Activated CD8-positive, alpha-beta T cell treated with anti-CD3 and anti-CD28 coated beads for 36 hours (primary cell): ENCODE results near the gene GPR152. TPM values are rescaled to one million over a fixed set of nuclear protein-coding genes. Genes with fewer than 3 reads are reported as not detected.
"Not testable (repeated sequence)": the region's sequence is repeated elsewhere in the genome, so short reads cannot be mapped to it uniquely, and the experiment has no call there.

ENCODE experiments used
- ATAC-seq: fragments of 200-7000 bp; cut with Tn5 transposase; one replicate; pipeline ENCODE4 v1.10.0; 2021; ENCODE audit warnings: mild to moderate bottlenecking, moderate library complexity
- CTCF ChIA-PET: fragments of 350-600 bp; sonication (Branson Sonifier 250); formaldehyde crosslinking; loops from one replicate; lab custom pipeline; 2021; ENCODE audit warnings: antibody characterized with exemption; lab: Charles Lee
- POLR2A ChIA-PET: fragments of 350-600 bp; sonication (Branson Sonifier 250); formaldehyde crosslinking; loops from one replicate; lab custom pipeline; 2021; ENCODE audit warnings: antibody characterized with exemption; lab: Charles Lee
- DNase-seq: peaks from one replicate; pipeline ENCODE4 v3.0.0-alpha.2; 2020
- H3K27ac Mint-ChIP-seq: one replicate; pipeline ENCODE4 v1.8.0; 2021; ENCODE audit warnings: mild to moderate bottlenecking, mixed read lengths
- H3K27me3 Mint-ChIP-seq: one replicate; pipeline ENCODE4 v1.8.0; 2021; ENCODE audit warnings: mixed read lengths
- H3K36me3 Mint-ChIP-seq: one replicate; pipeline ENCODE4 v1.8.0; 2021; ENCODE audit warnings: low read depth, mixed read lengths
- H3K4me1 Mint-ChIP-seq: one replicate; pipeline ENCODE4 v1.8.0; 2021; ENCODE audit warnings: low read depth, mixed read lengths
- H3K4me3 Mint-ChIP-seq: one replicate; pipeline ENCODE4 v1.8.0; 2021; ENCODE audit warnings: mild to moderate bottlenecking, moderate library complexity, mixed read lengths
- H3K9me3 Mint-ChIP-seq: one replicate; pipeline ENCODE4 v1.8.0; 2021; ENCODE audit warnings: mixed read lengths
- CTCF ChIP-seq: fragments of 200-600 bp; IDR thresholded peaks from one replicate; pipeline ENCODE4 v1.8.0; 2022; ENCODE audit warnings: antibody characterized with exemption, mild to moderate bottlenecking
- intact Hi-C: fragments of 100-400 bp; cut with micrococcal nuclease; formaldehyde crosslinking; loops from one replicate; pipeline ENCODE4 v1.10.0; 2022
- total RNA-seq, 2 experiments: library from RNA; stranded (reverse); gene quantifications; one replicate each; pipeline ENCODE4 v1.2.3, GENCODE V29; 2021

GPR152 gene
- total RNA-seq, 2 experiments from 2014 or later, result not detected

GRCh38 chr11:67483831-67484665 is 31.5 kb upstream of the GPR152 start:
- H3K36me3 Mint-ChIP-seq, result peaks cover 46% of the 10 kb centered on the region
- CTCF ChIA-PET, result interaction anchor here (1.0 to 2.1 kb wide), 3 partner anchors 12 to 80 kb away, joined by 3 to 6 read pairs (median 5); partner anchors contain the start of gene TBC1D10C

GRCh38 chr11:67482827-67483798 is 30.6 kb upstream of the GPR152 start, which contains the start of gene AIP:
AIP (plus strand) TSS chr11:67483026; CDS start chr11:67483159, 133 bp downstream.
- Mint-ChIP-seq H3K9me3 (no peaks in the 10 kb centered on the region), H3K4me1 (peaks cover 31% of the 10 kb centered on the region), H3K27me3 (no peaks in the 10 kb centered on the region), H3K36me3 (peaks cover 38% of the 10 kb centered on the region), H3K27ac (peak within 1 kb of the TSS; percentile 97), H3K4me3 (peak within 1 kb of the TSS; percentile 79)
- DNase-seq, result peak; percentile 99
- intact Hi-C loops, result loop anchor here (5.0 to 10.0 kb wide), 2 partner anchors 46 to 78 kb away; partner anchors contain the start of genes PPP1CA, PTPRCAP and TBC1D10C
- no peak for TF ChIP-seq CTCF
- peak; percentile 68 for ATAC-seq
- CTCF ChIA-PET, result interaction anchor here (0.7 to 2.1 kb wide), 6 partner anchors 11 to 132 kb away, joined by 3 to 6 read pairs (median 3); partner anchors contain the start of gene PTPRCAP
- POLR2A ChIA-PET, result interaction anchor here (0.6 to 10.7 kb wide), 16 partner anchors 12 to 205 kb away, joined by 3 to 108 read pairs (median 5); partner anchors contain the start of genes CDK2AP2, PITPNM1, PTPRCAP and TMEM134

More at GRCh38 chr11:67483831-67484665, 31.5 kb upstream of the GPR152 start:
- ATAC-seq, result peak; percentile 18
- no peak for TF ChIP-seq CTCF
- H3K27ac Mint-ChIP-seq, result peak overlapping the region; percentile 97
- POLR2A ChIA-PET, result interaction anchor here (0.5 to 10.7 kb wide), 26 partner anchors 9 to 212 kb away, joined by 3 to 108 read pairs (median 5); partner anchors contain the start of genes CDK2AP2, CORO1B, GSTP1 and PITPNM1
- H3K4me1 Mint-ChIP-seq, result peaks cover 41% of the 10 kb centered on the region
- intact Hi-C loops, result loop anchor here (1.0 to 10.0 kb wide), 3 partner anchors 22 to 79 kb away; partner anchors contain the start of genes PPP1CA, PTPRCAP and TBC1D10C
- DNase-seq, result peak; percentile 81
- peak overlapping the region; percentile 79 for H3K4me3 Mint-ChIP-seq
- no peaks in the 10 kb centered on the region for H3K27me3 Mint-ChIP-seq
- H3K9me3 Mint-ChIP-seq, result no peaks in the 10 kb centered on the region

- intact Hi-C loops, result loop anchor here (5.0 to 10.0 kb wide), 2 partner anchors 45 to 78 kb away; partner anchors contain the start of genes PPP1CA, PTPRCAP and TBC1D10C
- Mint-ChIP-seq H3K9me3 (no peaks in the 10 kb centered on the region), H3K4me3 (peak overlapping the region; percentile 79), H3K4me1 (peaks cover 24% of the 10 kb centered on the region), H3K36me3 (peaks cover 30% of the 10 kb centered on the region), H3K27me3 (no peaks in the 10 kb centered on the region), H3K27ac (peak overlapping the region; percentile 97)
- ATAC-seq (no peak), DNase-seq (no peak)
- ChIA-PET CTCF (interaction anchor here (0.7 to 2.1 kb wide), 6 partner anchors 10 to 131 kb away, joined by 3 to 6 read pairs (median 3); partner anchors contain the start of genes PTPRCAP and TMEM134), POLR2A (interaction anchor here (0.6 to 8.0 kb wide), 10 partner anchors 13 to 82 kb away, joined by 3 to 81 read pairs (median 5); partner anchors contain the start of genes CDK2AP2, PTPRCAP and TMEM134)
- no peak for TF ChIP-seq CTCF
Observed at GRCh38 chr11:67482275-67482826, 29.8 kb upstream of the GPR152 start.

GRCh38 chr11:67477344-67478050 is 25.0 kb upstream of the GPR152 start:
- H3K27ac Mint-ChIP-seq, H3K27me3 Mint-ChIP-seq, H3K4me3 Mint-ChIP-seq, DNase-seq, H3K36me3 Mint-ChIP-seq, intact Hi-C loops, ATAC-seq, H3K4me1 Mint-ChIP-seq, H3K9me3 Mint-ChIP-seq: not testable (repeated sequence)
- ChIA-PET POLR2A (interaction anchor here (1.1 kb wide), 1 partner anchor 13 kb away, joined by 3 read pairs; no protein-coding TSS in a partner anchor), CTCF (interaction anchor here (1.1 kb wide), 1 partner anchor 95 kb away, joined by 3 read pairs; no protein-coding TSS in a partner anchor)

GRCh38 chr11:67476692-67477091 is 24.2 kb upstream of the GPR152 start:
- POLR2A ChIA-PET, result interaction anchor here (1.1 to 1.5 kb wide), 2 partner anchors 9 to 12 kb away, joined by 3 read pairs; no protein-coding TSS in a partner anchor
- H3K4me1 Mint-ChIP-seq, H3K36me3 Mint-ChIP-seq, H3K9me3 Mint-ChIP-seq, DNase-seq, intact Hi-C loops, H3K4me3 Mint-ChIP-seq, ATAC-seq, H3K27ac Mint-ChIP-seq, H3K27me3 Mint-ChIP-seq: not testable (repeated sequence)
- CTCF ChIA-PET, result interaction anchor here (1.1 kb wide), 1 partner anchor 95 kb away, joined by 3 read pairs; no protein-coding TSS in a partner anchor
